HG03342 (cell line): Measurements from ENCODE around the gene C10orf62.
"Not testable (repeated sequence)": the region's sequence is repeated elsewhere in the genome, so short reads cannot be mapped to it uniquely, and the experiment has no call there.

Experiments used
- ATAC-seq: cut with Tn5 transposase; IDR thresholded peaks from one replicate; pipeline ENCODE4 v1.9.1; 2021; ENCODE audit warnings: mild to moderate bottlenecking, moderate library complexity; ENCODE audit not compliant: unreplicated experiment

C10orf62 gene

GRCh38 chr10:97618733-97619132, 29.2 kb downstream of the C10orf62 start:
- ATAC-seq = no peak

GRCh38 chr10:97623277-97623676, 33.8 kb downstream of the C10orf62 start:
- ATAC-seq = no peak

- ATAC-seq = no peak
Measured at GRCh38 chr10:97627731-97628130, 38.2 kb downstream of the C10orf62 start.

- ATAC-seq = no peak
Measured at GRCh38 chr10:97628228-97628627, 38.7 kb downstream of the C10orf62 start.

GRCh38 chr10:97629289-97629688, 39.8 kb downstream of the C10orf62 start:
- ATAC-seq = no peak

- no peak for ATAC-seq
Measured at GRCh38 chr10:97631098-97631497, 41.6 kb downstream of the C10orf62 start.

GRCh38 chr10:97632949-97633884, 43.7 kb downstream of the C10orf62 start, which contains the start of gene MORN4:
MORN4 (minus strand) TSS chr10:97633500; CDS start chr10:97619653, 13,847 bp downstream.
- ATAC-seq = peak; percentile 99

GRCh38 chr10:97633921-97634320, 44.4 kb downstream of the C10orf62 start:
- ATAC-seq = no peak

- no peak for ATAC-seq
Measured at GRCh38 chr10:97635577-97635976, 46.1 kb downstream of the C10orf62 start.

- ATAC-seq = not testable (repeated sequence)
Measured at GRCh38 chr10:97639090-97639489, 49.6 kb downstream of the C10orf62 start.

GRCh38 chr10:97640174-97640867, 50.8 kb downstream of the C10orf62 start, which contains the start of gene PI4K2A:
PI4K2A (plus strand) TSS chr10:97640671; CDS start chr10:97640743, 72 bp downstream.
- peak; percentile 98 for ATAC-seq
